GM19395 (cell line): ENCODE measurements around the gene HPSE2.
"Not testable (repeated sequence)": the region's sequence is repeated elsewhere in the genome, so short reads cannot be mapped to it uniquely, and the experiment has no call there.

Source experiments
- ATAC-seq: cut with Tn5 transposase; IDR thresholded peaks from one replicate; pipeline ENCODE4 v1.9.1; 2021; ENCODE audit warnings: mild to moderate bottlenecking, moderate library complexity; ENCODE audit not compliant: unreplicated experiment

The HPSE2 gene

GRCh38 chr10:99008054-99008453 lies 227.6 kb downstream of the HPSE2 start:
- ATAC-seq, result no peak

- ATAC-seq, result no peak
Observed at GRCh38 chr10:99007457-99007856, 228.2 kb downstream of the HPSE2 start.

DNA sequence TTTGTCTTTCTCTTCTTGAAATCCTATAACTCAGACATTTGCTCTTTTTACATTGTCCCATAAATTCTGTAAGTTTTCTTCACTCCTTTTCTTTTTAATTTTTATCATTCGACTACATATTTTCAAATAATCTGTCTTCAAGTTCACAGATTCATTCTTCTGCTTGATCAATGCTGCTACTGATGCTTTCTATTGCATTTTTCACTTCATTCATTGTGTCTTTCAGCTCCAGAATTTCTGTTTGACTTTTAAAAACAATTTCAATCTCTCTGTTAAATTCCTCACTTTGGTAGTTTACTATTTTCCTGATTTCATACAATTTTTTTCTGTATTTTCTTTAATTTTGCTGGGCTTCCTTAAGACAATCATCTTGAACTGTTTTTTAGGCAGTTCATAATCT lies 230.4 kb downstream of the HPSE2 start:
- ATAC-seq, result no peak

DNA sequence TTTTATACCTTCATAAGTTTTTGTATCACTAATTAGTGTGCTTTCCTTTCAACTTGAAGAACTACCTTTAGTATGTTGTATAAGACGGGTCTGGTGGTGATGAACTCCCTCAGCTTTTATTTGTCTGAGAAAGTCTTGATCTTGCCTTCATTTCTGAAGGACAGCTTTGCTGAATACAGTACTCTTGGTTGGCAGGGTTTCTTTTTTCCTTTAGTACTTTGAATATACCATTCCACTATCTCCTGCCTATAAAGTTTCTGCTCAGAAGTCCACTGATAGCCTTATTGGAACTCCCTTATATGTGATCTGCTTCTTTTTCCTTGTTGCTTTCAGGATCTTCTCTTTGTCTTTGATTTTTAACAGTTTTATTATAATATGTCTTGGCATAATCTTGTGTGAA lies 230.9 kb downstream of the HPSE2 start:
- no peak for ATAC-seq

GRCh38 chr10:99002392-99002791 lies 233.3 kb downstream of the HPSE2 start:
- ATAC-seq, result no peak

DNA sequence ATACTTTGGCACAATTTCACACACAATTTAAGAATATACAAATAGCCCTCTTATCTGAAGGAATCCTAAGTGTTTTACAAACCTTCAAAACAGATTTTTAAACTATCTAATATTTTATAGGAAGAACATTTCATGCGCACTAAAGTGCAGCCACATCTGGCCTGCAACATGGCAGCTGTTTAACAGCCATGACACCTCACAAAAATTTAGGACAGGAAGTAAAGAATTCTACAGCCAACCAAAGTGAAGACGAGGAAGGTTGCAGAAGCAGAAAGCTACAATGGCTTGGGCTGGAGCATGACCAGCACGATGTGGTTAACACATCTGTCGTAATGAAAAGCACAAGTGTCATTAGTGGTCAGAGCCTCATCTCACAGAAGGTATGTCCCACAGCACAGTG lies 238.1 kb downstream of the HPSE2 start:
- no peak for ATAC-seq

DNA sequence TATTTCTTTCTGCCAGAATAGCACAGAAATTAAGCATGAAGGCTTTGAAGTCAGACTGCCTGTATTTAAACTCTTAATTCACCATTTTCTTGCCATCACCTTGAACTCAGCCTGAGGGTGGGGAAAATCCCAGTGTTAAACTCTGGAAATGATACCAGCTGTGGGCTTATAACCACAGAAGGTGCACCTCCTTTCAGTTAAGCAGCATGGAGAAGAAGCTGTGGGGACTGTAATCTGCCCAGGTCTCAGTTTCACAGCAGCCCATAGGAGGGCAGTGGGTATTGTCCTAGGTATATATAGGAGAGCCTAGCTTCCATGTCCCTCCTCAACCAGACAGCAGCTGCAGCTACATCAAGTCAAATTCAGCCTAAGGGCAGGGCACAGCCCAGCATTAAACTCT lies 241.6 kb downstream of the HPSE2 start:
- ATAC-seq, result no peak

DNA sequence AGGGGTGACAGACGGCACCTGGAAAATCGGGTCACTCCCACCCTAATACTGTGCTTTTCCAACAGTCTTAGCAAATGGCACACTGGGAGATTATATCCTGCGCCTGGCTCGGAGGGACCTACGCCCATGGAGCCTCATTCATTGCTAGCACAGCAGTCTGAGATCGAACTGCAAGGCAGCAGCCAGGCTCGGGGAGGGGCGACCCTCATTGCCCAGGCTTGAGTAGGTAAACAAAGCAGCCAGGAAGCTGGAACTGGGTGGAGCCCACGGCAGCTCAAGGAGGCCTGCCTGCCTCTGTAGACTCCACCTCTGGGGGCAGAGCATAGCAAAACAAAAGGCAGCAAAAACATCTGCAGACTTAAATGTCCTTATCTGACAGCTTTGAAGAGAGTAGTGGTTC lies 251.9 kb downstream of the HPSE2 start:
- ATAC-seq, result not testable (repeated sequence)

- no peak for ATAC-seq
Observed at GRCh38 chr10:98980353-98980752, 255.3 kb downstream of the HPSE2 start.

DNA sequence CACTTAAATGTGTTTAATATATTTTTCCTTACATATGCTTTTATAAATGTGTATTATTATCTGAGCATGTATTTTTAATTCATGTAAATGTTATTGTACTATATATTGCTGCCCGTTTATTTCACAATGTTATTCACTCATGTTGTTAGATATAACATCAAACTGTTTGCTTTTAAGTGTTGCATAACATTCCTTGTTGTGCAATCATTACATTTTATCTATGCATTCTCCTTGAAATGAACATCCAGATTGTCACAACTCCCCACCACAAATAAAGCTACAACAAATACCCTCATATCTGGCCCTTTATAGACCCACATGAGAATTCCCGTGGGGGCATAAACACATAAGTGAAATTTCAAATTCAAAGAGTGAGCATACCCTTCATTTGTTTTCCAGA lies 264.2 kb downstream of the HPSE2 start:
- no peak for ATAC-seq

- no peak for ATAC-seq
Observed at GRCh38 chr10:98967601-98968000, 268.1 kb downstream of the HPSE2 start.

DNA sequence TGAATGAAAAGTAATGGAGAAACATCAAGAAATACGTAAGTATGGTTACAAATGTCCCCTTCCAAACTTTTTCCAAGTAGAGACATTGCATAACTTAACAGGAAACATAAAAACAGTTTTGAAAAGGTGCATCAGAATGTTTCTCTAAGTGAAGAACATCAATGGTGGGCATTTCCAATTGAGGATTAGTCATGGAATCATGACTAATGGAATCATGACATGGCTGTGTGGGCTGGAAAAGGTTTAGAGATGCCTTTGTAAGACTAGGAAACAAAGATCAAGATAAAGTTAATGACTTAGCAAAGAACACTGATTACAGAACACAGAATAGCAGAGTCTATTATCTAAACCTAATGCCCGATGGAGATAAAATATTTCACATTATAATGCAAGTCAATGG lies 272.0 kb downstream of the HPSE2 start:
- no peak for ATAC-seq

DNA sequence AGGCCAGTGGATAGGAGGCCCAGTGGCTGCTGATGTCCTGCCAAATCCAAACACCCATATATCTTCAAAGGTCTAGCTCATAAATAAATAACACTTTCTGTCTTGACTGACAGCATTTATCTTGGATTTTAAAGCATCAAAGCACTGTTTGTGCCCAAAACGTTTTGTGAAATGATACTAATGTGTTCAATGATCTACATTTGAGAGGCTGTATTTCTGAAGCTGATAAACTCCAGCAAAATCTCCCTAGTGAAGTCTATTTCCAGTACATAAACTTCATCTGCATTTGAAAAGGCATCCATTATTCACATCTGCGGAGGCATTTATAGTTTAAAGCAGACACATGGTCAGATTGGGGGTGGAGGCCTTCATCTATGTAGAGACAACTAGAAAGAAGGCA lies 276.3 kb downstream of the HPSE2 start:
- ATAC-seq, result no peak

DNA sequence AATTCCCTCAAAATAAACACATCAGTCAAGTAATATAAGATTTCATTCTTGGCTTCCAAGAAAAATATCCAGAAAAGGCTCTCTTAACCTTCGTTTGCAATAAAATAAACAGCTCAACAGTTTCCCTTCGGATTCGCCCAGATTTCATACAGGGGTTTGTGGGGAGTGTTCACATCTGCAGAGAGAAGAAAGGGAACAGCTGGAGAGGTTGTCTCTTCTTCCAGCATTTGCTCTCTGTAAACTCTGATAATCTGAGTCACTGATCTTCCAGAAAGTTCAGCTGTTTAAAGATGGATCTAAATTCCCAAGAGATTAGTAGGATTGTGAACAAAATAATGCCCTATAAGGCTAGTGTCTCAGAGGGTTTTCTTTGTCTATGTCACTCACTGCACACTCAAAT lies 277.9 kb downstream of the HPSE2 start:
- no peak for ATAC-seq

DNA sequence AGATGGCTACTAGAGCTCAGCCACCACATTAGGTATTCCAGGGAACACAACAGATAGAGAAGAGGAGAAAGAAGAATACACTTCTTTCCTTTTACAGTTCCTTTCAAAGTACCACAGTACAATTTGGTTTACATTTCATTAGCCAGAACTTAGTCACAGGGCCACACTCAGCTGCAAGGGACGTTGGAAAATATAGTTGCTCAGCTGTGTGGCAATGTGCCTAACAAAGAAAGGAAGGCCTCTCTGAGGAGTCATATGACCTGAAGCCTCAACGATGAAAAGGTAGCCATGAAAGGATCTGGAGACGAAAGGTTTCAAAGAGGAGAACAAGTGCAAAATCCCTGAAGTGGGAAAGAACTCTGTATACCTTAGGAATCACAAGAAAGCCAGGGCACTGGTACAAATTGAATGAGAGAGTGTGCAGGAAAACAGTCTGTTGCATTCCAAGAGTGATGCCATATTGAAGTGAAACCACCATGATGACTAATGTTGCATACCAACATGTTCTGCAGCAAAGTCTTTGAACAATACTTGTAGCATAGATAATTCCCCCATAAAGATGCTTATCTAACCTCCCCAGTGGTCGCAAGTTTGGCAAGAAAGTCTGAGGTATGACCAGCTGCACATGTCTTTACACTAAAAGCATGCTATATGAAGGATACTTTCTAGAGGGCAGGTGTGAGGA lies 278.9 kb downstream of the HPSE2 start:
- no peak for ATAC-seq

GRCh38 chr10:98953251-98953650 lies 282.4 kb downstream of the HPSE2 start:
- no peak for ATAC-seq

DNA sequence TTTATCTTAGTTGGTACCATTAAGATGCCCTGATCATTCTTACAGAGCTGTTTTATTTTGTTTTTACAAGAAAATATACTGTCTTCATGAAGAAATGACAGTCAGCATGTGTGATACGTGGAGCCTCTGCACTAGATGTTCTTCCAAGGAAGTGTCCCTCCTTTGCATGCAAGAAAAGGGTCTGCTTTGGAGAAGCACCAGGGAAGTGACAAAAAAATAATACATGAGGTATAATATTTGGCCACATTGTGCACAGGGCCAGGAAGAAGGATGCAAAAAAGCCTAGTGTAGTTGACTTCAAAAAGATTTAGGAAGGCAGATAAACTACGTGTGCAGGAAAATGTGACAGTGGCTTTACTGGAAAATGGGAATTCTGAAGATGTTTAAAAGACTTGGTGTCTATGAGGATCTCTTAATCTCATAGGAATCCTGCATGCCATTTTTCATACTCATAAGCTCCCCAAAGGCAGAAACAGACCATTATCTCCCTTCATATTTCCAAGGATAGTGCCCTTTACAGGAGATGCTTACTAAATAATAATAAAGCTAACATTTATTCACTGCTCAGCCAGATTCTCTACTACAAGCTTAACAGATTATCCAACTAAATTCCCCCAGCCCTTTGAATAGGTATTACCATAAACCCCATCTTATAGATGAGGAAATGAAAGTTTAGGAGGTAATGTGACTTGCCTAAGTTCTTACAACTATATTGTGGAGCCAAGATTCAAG lies 284.2 kb downstream of the HPSE2 start:
- ATAC-seq, result no peak

- ATAC-seq, result no peak
Observed at GRCh38 chr10:98950106-98950505, 285.5 kb downstream of the HPSE2 start.

- ATAC-seq, result no peak
Observed at GRCh38 chr10:98949306-98949705, 286.3 kb downstream of the HPSE2 start.

- no peak for ATAC-seq
Observed at GRCh38 chr10:98943681-98944080, 292.0 kb downstream of the HPSE2 start.

GRCh38 chr10:98929709-98930108 lies 305.9 kb downstream of the HPSE2 start:
- ATAC-seq, result no peak

- ATAC-seq, result no peak
Observed at GRCh38 chr10:98925651-98926050, 310.0 kb downstream of the HPSE2 start.

- no peak for ATAC-seq
Observed at GRCh38 chr10:98924526-98924925, 311.1 kb downstream of the HPSE2 start.
